ENCODE data around the gene ADGRB3.

ADGRB3 gene

GRCh38 chr6:68639211-68639610 lies 4.1 kb downstream of the ADGRB3 start:
- Histone ChIP-seq H3K27ac (no peak overlapping the region), H3K36me3 (no peaks in the 10 kb centered on the region), H3K4me3 (ENCODE audit: low read depth in 1 of 2, low read length in 1 of 2) (no peak overlapping the region), H3K27me3 (peaks cover 78% of the 10 kb centered on the region), H3K9me3 (no peaks in the 10 kb centered on the region), H3K4me1 (ENCODE audit: control insufficient read depth in 1 of 2, insufficient read depth in 1 of 2, low read depth in 1 of 2, low read length in 1 of 2) (peaks cover 9 to 14% of the 10 kb centered on the region in 2 experiments)
- TF ChIP-seq, protein P1, sequence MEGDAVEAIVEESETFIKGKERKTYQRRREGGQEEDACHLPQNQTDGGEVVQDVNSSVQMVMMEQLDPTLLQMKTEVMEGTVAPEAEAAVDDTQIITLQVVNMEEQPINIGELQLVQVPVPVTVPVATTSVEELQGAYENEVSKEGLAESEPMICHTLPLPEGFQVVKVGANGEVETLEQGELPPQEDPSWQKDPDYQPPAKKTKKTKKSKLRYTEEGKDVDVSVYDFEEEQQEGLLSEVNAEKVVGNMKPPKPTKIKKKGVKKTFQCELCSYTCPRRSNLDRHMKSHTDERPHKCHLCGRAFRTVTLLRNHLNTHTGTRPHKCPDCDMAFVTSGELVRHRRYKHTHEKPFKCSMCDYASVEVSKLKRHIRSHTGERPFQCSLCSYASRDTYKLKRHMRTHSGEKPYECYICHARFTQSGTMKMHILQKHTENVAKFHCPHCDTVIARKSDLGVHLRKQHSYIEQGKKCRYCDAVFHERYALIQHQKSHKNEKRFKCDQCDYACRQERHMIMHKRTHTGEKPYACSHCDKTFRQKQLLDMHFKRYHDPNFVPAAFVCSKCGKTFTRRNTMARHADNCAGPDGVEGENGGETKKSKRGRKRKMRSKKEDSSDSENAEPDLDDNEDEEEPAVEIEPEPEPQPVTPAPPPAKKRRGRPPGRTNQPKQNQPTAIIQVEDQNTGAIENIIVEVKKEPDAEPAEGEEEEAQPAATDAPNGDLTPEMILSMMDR (IDR thresholded peaks at IDR 0.05): no peak

DNA sequence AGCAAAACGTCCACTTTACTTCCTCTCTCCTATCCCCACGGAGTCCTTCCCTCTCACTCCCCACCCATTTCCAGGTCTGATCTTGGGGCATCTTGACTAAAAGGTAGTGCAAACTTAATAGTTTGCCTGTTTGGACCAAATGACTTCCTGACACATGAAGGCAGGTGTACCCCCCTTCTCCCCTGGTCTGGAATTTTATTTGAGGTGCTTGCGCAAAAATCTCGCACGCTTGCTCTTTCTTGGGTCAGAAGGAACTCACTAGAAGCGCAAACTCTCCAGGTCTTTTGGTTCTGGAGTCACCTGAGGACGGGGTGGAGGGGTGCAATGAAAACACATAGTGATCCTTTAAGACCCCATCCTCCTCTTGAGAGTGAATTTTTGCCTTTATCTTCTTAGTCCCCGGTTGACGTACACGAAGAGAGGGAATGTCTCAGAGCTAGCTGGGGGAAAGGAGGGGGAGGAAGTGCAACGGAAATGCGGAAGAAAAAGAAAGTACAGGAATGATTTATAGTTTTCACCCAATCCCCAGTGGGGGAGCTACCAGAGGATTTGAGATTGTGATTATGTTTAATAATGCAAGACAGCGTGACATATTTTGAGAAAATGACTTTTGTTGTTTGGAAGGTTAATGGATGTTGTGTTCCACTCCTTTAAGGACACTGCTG lies 4.9 kb downstream of the ADGRB3 start:
- Histone ChIP-seq H3K36me3 (no peaks in the 10 kb centered on the region), H3K4me3 (ENCODE audit: low read depth in 1 of 2, low read length in 1 of 2) (no peak overlapping the region), H3K27ac (no peak overlapping the region), H3K27me3 (peaks cover 70% of the 10 kb centered on the region), H3K9me3 (no peaks in the 10 kb centered on the region), H3K4me1 (ENCODE audit: control insufficient read depth in 1 of 2, insufficient read depth in 1 of 2, low read depth in 1 of 2, low read length in 1 of 2) (peaks cover 5 to 6% of the 10 kb centered on the region in 2 experiments)
- TF ChIP-seq, protein P1 (IDR thresholded peaks at IDR 0.05): no peak

GRCh38 chr6:68640491-68640835 lies 5.4 kb downstream of the ADGRB3 start:
- TF ChIP-seq, protein P1 (IDR thresholded peaks at IDR 0.05): no peak
- Histone ChIP-seq H3K27me3 (peaks cover 65% of the 10 kb centered on the region), H3K27ac (no peak overlapping the region), H3K36me3 (no peaks in the 10 kb centered on the region), H3K4me3 (ENCODE audit: low read depth in 1 of 2, low read length in 1 of 2) (no peak overlapping the region), H3K4me1 (ENCODE audit: control insufficient read depth in 1 of 2, insufficient read depth in 1 of 2, low read depth in 1 of 2, low read length in 1 of 2) (peaks cover 1 to 6% of the 10 kb centered on the region in 2 experiments), H3K9me3 (no peaks in the 10 kb centered on the region)

GRCh38 chr6:68641172-68641571 lies 6.1 kb downstream of the ADGRB3 start:
- Histone ChIP-seq H3K4me1 (ENCODE audit: control insufficient read depth in 1 of 2, insufficient read depth in 1 of 2, low read depth in 1 of 2, low read length in 1 of 2) (peaks cover 0 to under 1% of the 10 kb centered on the region in 2 experiments), H3K4me3 (ENCODE audit: low read depth in 1 of 2, low read length in 1 of 2) (no peak overlapping the region), H3K36me3 (no peaks in the 10 kb centered on the region), H3K27me3 (peaks cover 58% of the 10 kb centered on the region), H3K9me3 (no peaks in the 10 kb centered on the region), H3K27ac (no peak overlapping the region)
- TF ChIP-seq, protein P1 (IDR thresholded peaks at IDR 0.05): no peak

DNA sequence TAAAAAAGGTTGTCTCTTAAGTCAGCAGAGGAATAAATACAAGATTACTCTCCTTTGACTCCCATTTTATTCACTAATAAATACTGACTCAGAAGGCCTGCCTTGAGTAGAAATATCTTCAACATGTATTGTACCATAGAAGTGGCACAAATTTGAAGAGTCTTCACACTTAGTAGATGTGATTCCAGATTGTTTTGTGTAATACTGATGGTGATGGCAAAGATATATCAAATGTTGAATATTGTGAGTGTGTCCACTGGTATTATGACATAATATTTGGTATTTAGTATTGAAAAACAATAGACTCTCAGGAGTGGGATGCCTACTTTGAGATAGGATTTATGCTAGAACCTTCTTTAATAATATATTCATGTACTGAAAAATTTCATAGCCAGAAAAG lies 7.0 kb downstream of the ADGRB3 start:
- no peak overlapping the region for H3K27ac ChIP-seq
- H3K36me3 ChIP-seq: no peaks in the 10 kb centered on the region
- H3K4me3 ChIP-seq (ENCODE audit: low read depth in 1 of 2, low read length in 1 of 2): no peak overlapping the region
- H3K4me1 ChIP-seq (ENCODE audit: control insufficient read depth in 1 of 2, insufficient read depth in 1 of 2, low read depth in 1 of 2, low read length in 1 of 2): no peaks in the 10 kb centered on the region
- H3K9me3 ChIP-seq: no peaks in the 10 kb centered on the region
- TF ChIP-seq, protein P1 (IDR thresholded peaks at IDR 0.05): no peak
- H3K27me3 ChIP-seq: peaks cover 49% of the 10 kb centered on the region

Measured in neutrophil (primary cell).